GM18502 (cell line): ENCODE data around the gene XPNPEP1.

Source experiments
- ATAC-seq: cut with Tn5 transposase; IDR thresholded peaks from one replicate; pipeline ENCODE4 v1.9.1; 2021; ENCODE audit warnings: mild to moderate bottlenecking; ENCODE audit not compliant: unreplicated experiment, poor library complexity

The XPNPEP1 gene

DNA sequence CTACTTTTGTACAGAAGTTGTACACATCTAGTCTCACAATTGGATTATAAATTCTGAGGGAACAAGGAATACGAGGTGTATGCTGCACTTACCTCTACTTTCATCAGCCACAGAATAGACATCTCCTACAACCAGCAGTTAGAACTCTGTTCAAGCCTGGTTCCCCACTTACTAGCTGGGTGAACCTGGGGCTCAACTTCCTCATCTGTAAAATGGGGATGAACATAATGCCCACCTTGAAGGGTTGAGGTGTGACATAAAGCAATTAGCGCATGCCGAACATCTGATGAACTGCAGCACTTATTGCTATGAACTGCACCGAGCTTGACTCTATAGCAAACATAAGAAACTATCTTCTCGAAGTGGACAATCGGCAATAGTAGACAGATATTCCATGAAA lies 25.3 kb downstream of the XPNPEP1 start:
- no peak for ATAC-seq

DNA sequence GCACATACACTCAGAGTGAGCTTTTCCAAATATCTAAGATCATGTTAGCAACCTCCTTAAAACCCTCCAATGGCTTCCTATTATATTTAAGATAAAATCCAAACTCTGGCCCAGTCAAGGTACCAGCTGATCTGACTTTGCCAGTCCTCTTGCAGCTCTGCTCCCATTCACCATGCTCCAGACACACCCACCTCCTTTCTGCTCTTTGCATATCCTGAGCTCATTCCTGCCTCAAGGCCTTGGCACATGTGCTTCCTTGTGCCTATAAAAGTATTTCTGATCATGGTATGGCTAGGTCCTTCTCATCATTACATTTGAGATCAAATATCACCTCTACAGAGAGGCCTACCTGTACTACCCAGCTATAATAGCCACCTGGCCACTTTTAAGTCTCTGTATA lies 27.5 kb downstream of the XPNPEP1 start:
- no peak for ATAC-seq

- ATAC-seq = no peak
Measured at GRCh38 chr10:109895095-109895818, 28.1 kb downstream of the XPNPEP1 start.

- no peak for ATAC-seq
Measured at GRCh38 chr10:109894516-109894915, 28.8 kb downstream of the XPNPEP1 start.

- ATAC-seq = no peak
Measured at GRCh38 chr10:109893386-109893785, 29.9 kb downstream of the XPNPEP1 start.

DNA sequence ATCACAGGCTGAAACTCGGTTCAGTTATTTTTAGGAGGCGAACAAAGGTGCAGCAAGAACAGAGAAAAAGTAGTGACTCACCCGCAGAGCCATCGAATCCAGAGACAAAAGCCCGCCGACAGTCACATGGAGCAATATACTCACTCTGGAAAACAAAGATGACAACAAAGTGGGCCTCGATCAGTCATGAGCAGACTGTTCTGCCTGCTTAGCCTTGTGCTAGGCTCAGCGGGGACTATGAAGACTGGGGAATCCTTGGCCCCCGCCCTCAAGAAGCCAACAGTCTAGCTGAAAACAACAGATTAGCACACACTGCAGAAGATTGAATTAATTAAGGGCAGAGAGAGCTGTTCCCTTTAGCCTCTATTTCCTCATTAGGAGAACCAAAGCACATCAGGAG lies 30.4 kb downstream of the XPNPEP1 start:
- ATAC-seq = no peak

- ATAC-seq = no peak
Measured at GRCh38 chr10:109892117-109892516, 31.2 kb downstream of the XPNPEP1 start.

- no peak for ATAC-seq
Measured at GRCh38 chr10:109891105-109891504, 32.2 kb downstream of the XPNPEP1 start.

- no peak for ATAC-seq
Measured at GRCh38 chr10:109889867-109890266, 33.4 kb downstream of the XPNPEP1 start.

DNA sequence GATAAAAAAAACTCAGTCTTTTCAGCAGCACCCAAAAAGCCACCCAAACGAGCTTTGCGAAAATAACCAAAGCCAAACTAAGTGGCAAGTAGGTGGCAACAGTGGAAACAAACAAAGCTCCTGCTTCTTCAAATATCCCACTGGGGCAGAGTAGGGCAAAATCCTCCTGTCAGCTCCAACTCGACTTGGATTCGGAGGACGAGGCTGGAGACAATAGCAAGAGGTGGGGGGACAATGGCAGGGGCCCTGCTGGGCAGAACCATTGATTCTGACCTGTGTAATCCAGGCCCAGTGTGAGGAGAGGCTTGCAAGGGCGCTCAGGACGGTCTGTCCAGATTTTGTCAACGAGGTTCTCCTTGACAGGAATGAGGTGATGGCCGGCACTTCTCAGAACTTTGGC lies 35.5 kb downstream of the XPNPEP1 start:
- ATAC-seq = no peak

- ATAC-seq = no peak
Measured at GRCh38 chr10:109887243-109887642, 36.1 kb downstream of the XPNPEP1 start.

DNA sequence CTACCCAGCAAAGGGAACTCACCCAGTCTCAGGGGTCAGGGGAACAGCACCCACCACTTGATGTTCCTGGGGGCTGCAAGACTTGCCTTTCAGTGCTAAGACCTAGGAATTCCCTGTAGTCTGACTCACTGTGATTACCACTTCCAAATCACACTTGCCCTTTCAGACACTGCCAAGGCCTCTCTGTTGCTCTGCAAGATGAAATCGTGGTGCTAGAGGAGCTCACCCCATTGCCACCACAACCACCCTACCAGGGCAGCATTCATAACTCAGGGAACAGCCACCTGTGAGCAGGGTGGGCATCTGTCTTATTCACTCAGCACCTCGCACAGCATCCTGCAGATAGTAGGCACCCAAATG lies 36.5 kb downstream of the XPNPEP1 start:
- no peak for ATAC-seq

DNA sequence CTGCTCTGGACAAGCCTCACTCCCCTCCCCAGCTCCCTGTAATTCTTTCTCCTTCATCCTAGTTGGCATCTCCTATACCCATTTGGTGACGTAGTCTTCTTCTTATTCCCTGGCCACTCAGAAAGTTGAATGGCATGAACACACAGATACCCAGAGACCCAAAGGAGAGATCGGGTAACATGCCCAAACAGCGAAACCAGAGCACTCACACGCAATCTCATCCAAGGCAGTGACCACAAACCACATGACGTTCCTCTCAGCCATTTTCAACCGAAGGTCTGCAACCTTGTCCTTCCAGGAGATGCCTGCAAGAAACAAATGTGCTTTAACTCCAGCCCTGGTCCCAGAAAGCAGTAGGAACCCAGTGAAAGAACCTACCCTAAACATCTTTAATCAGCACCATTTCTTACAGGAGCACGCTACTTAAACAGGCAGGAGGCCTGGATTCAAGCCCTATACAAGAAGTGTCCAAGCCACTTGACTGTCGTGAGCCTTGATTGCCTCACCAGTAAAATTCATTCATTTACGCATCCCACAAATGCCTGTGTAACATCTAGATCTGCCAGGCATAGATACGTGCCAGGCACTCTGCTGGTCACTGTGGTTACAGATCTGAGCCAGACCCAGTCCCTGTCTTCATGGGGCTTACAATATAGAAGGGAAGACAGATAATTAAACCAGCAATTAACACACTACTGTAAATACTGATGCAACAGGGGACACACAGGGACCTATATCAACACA lies 37.1 kb downstream of the XPNPEP1 start:
- no peak for ATAC-seq

GRCh38 chr10:109883859-109884771 lies 39.2 kb downstream of the XPNPEP1 start:
- peak; percentile 65 for ATAC-seq

DNA sequence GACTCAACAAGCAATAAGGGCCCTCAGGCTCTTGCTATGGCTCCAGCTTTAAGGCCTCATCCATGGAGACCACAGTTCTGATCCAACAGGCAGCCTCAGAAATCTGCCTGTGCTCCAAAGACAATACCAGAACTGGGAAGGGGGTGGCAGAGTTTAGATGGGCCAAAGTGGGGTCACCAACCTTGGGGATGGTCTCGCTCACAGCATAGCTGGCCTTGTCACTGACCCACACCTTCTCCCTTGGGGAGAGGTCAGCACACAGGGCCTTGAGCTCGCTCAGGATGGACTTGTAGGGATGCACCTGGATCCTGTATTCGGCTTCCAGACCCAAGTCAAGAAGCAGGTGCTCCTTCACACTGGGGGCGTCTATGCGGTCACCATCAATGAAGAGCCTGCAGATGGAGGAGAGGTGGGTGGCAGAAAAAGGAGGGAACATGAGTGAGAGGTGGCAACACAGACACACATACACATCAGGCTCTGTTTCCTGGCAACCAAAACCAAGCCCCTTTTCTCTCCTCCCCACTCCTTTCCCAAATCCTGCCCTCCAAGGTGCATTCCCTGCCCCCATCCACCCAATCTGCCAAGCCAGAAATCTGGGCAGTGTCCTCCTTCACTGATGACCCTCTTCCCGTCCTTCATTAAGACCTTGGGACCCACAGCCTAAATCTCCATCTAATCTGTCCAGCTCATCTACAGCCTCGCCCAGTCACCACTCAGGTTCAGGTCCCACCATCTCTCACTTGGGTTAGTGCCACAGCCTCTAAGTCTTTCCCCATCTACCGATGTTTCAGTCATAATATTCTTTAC lies 40.9 kb downstream of the XPNPEP1 start:
- no peak for ATAC-seq

GRCh38 chr10:109881769-109882057 lies 41.6 kb downstream of the XPNPEP1 start:
- no peak for ATAC-seq

DNA sequence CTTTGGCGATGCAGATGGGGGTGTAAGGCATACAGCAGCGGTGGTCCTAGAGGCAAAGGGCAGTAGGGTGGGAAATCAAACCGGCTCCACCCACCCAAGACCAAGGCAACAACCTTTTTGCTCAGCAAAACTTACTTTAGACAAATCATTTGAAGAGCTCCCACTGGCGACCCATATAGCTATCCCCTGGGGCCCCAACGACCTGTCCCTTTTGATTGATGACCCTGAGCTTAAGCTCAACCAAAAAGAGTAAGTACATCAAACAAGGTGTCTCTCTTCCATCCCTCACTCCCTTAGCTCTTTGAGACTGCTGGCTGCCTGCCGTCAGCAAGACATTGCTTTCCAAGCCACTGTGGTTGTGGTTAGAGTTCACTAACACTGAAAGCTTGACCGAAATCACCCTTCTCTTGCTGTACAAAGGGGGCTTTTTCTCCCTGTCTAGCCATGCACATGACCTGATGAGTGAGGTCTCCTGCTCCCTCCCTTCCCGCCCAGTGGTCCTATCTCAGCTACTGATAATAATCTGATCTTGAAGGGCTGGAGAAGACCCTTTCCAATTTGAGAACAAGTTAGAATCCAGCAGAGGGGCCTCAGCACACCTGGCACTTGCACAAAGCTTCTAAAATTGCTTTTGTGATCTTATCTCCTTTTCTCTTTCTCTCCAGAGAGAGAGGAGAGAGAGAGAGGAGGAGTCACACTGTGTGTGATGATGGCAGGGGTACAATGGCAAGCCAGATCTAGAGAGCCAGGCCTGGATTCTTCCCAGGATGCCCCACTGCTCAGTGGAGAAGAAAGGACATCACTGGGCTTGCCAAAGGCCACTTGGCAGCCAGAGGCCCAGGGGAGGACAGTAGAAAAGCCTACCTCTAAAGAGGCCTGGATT lies 42.2 kb downstream of the XPNPEP1 start:
- peak; percentile 82 for ATAC-seq

GRCh38 chr10:109877546-109877945 lies 45.8 kb downstream of the XPNPEP1 start:
- ATAC-seq = no peak
